GM12874 (cell line): ENCODE measurements around the gene DHPS.

Experiments
- TF ChIP-seq, protein P1 (sequence below): IDR thresholded peaks from 2 replicates; pipeline ENCODE4 v1.5.1; 2011; ENCODE audit warnings: low read depth, mild to moderate bottlenecking, control low read depth, low read length, moderate library complexity; ENCODE audit not compliant: insufficient read depth

DHPS gene

DNA sequence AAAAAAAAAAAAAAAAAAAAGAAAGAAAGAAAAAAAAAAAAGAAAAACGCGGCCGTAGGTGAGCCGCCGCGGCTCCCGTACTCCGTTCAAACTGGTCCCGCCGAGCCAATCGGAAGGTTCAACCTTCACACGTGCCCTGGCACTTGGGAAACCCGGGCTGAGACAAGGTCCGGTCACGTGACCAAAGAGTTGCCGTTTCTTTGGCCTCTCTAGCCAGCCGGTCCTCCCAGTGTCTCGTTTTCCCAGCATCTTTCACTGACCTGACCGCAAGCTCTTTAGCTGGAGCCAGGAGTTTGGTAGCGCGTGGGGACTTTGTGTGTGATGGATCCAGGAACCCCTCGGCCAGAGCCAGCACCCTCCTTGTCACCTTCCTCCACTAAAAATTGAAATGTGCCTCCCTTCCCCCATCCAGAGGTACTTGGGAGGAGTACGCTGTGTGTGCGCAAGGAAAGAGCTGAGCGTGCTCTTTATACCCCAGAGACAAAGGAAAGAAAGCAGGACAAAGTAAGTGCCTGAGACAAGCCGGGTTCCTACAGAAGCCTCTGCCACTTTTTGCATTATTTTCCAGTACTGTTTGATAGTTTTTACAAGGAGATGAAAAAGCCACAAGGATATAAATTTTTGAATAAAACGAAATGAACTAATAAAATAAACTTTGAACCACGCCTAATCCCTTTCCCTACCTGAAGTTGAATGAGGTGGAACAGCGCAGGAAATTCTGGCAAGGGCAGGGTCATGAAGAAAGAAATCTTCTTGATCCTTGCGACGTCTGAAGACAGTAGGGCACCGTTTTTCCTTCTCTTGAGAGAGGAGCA, 41.1 kb upstream of the DHPS start:
- TF ChIP-seq, protein P1, sequence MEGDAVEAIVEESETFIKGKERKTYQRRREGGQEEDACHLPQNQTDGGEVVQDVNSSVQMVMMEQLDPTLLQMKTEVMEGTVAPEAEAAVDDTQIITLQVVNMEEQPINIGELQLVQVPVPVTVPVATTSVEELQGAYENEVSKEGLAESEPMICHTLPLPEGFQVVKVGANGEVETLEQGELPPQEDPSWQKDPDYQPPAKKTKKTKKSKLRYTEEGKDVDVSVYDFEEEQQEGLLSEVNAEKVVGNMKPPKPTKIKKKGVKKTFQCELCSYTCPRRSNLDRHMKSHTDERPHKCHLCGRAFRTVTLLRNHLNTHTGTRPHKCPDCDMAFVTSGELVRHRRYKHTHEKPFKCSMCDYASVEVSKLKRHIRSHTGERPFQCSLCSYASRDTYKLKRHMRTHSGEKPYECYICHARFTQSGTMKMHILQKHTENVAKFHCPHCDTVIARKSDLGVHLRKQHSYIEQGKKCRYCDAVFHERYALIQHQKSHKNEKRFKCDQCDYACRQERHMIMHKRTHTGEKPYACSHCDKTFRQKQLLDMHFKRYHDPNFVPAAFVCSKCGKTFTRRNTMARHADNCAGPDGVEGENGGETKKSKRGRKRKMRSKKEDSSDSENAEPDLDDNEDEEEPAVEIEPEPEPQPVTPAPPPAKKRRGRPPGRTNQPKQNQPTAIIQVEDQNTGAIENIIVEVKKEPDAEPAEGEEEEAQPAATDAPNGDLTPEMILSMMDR: no peak

DNA sequence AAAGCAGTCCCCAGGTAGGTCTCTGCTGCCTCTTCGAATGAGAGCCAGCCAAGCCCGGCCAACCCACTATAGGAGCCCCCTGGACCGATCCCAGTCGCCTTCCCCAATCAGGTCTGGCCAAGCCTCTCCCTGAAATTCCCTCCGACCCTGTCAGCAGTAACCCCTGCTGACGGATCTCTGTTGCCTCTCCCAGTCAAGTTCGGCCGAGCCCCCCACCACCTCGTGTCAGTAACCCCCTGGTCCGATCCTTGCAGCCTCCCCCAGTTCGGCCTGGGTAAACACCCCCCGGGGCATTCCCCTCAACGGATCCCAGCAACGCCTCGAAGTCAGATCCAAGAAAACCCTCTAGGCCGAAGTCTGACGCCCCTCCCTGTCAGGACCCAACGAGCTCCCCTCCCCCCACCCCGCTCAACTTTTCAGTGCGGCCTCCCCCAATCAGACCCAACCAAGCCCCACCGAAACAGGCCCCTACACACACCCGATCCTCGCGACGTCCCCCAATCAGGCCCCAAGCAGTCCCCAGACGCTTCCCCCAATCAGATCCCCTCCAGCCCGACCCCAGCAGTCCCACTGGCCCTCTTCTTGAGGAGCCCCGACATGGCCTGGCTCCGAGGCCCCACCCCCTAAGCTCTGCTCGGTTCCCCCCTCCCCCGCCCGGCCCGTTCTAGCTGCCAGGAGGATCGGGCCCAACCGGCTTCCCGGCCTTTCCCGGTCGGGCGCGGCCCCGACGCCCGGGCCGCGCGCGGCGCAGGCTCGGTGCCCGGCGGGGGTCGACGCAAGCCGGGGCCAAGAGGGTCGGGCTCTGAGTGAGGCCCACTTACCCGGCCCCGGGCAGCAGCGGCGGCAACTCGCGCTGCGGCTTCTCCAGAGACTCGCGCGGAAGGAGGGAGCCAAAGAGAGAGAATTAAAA, 40.2 kb upstream of the DHPS start:
- TF ChIP-seq, protein P1: no peak

DNA sequence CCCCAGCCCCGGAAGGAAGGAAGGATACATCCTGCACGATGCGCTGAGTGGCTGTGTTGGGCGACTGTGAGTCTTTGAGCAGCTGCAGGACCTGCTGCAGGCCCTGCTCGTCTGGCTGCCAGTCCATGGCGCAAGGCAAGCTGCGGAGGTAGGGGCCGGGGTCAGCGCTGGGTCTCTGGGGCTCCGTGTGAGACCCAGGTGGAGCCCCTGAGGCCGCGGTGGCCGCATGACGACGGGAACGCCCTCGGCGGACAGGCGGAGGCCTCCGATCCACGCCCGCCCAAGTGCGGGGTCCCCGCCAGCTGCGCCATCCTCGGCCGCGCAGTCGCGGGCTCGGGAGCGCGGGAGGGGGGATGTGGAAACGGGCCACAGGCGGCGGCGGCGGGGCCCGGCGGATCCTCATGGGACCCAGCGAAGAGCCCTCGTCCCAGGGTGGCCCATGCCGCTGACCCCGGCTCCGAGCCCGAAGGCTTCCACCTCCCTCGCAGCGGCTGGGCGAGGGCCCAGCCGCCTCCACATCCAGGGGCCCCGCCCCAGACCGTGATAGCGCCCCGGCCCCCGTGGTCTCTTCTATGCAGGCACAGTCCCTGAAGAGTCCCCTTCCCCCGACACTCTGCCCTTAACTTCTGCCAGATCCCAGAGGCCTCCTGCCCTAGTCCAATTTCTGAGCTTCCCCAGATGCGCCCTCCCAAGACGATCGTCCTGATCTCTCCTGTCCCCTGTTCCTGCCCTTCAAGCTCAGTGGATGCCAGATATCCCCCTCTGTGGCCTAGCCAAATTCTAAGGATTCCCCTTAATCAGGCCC, 39.4 kb upstream of the DHPS start:
- TF ChIP-seq, protein P1: no peak

DNA sequence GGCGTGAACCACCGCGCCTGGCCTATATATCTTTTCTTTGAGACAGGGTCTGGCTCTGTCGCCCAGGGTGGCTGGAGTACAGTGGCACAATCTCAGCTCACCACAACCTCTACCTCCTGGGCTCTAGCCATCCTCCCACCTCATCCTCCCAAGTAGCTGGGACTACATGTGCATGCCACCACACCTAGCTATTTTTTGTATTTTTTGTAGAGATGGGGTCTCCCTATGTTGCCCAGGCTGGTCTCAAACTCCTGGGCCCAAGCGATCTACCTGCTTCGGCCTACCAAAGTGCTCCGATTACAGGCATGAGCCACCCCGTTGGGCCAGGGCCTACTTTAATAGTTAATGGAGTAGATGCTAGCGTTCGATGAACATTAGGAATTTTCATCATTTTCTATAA, 38.6 kb upstream of the DHPS start:
- TF ChIP-seq, protein P1: no peak

DNA sequence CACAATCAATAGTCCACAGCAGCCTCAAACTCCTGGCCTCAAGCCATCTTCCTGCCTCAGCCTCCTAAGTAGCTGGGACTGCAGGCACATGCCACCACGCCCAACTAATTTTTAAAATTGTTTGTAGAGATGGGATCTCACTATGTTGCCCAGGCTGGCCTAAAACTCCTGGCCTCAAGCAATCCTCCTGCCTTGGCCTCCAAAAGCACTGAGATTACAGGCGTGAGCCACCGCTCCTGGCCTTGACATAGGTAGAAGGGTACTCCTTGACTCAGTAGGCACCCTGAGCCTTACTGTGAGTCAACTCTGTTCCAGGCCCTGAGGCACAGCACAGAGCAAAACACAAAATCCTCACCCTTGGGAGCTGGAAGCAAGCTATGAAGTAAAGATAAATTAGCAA, 34.2 kb upstream of the DHPS start:
- TF ChIP-seq, protein P1: no peak

DNA sequence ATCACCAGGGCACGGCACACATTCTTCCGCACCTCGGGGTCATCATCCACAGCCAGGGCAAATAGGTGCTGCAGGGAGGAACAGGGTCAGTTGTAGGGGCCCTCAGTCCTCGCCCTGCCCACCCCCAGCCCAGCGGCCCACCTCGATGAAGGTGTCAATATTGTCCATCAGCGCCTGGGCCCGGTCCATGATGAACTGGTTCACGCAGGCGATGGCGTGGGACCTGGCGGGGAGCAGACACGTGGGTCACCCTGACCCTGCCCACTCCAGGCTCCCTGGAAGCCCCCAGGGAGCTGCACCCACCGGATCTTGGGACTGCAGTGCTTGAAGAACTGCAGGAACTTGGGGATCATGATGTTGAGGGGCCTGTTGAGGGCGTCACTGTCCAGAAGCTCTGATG, 33.4 kb upstream of the DHPS start:
- TF ChIP-seq, protein P1: no peak

DNA sequence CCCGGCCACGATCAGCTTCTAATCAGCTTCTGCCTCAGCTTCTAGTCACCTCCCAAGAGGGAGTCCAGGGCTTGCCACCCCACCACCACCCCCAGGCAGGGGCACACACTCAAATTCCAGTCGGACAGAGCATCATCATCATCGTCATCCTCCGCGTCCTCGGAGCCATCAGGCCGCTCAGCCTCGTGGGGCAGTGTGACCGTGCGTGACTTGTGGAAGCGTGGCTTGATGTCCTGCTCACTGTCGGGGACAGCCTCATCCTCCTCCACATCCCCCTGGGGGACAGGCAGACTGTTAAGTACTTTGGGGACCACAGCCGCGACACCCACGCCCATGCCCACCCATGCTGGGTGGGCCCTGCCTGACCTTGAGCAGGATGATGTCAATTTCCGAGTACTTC, 29.5 kb upstream of the DHPS start:
- TF ChIP-seq, protein P1: no peak
